Transverse colon (tissue), 4 donors: ENCODE results near the gene TMEM260.

ENCODE experiments used
- POLR2AphosphoS5 ChIP-seq, 3 donors: sonication (generic); formaldehyde crosslinking; IDR thresholded peaks; one replicate each; pipeline ENCODE4 v1.6.1; 2016; ENCODE audit warnings: antibody characterized with exemption in 3 of 3
- TF ChIP-seq, protein P1 (sequence below), 5 experiments: fragments of 200-600 bp in 3 of 5; fragments of 450-650 bp in 2 of 5; sonication (generic) in 3 of 5; IDR thresholded peaks; 1 replicate in 2 of 5; 2 replicates in 3 of 5; pipeline ENCODE4 v1.5.1; 2016 to 2017; ENCODE audit warnings: antibody characterized with exemption in 5 of 5, inconsistent platforms in 3 of 5, mild to moderate bottlenecking in 2 of 5, moderate library complexity in 1 of 5

DNA sequence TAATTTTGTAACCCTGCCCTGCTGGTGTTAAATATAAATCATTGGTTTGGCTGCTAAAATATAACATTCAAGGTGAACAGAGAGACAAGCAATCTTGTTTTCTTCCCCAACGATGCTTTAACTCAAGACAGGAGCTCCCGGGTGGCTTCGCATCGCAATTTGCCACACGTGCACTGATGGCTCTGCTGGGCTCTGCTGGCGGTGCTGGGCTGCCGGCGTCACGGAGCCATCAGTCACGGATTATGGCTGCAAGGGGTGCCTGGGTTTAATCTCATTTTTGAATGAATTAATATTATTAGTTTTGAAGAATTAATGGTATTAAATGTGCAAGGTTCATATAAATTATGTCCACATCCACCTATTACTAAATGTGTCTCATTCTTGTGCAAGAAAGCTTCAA lies 44.9 kb upstream of the TMEM260 start:
- TF ChIP-seq, protein P1, sequence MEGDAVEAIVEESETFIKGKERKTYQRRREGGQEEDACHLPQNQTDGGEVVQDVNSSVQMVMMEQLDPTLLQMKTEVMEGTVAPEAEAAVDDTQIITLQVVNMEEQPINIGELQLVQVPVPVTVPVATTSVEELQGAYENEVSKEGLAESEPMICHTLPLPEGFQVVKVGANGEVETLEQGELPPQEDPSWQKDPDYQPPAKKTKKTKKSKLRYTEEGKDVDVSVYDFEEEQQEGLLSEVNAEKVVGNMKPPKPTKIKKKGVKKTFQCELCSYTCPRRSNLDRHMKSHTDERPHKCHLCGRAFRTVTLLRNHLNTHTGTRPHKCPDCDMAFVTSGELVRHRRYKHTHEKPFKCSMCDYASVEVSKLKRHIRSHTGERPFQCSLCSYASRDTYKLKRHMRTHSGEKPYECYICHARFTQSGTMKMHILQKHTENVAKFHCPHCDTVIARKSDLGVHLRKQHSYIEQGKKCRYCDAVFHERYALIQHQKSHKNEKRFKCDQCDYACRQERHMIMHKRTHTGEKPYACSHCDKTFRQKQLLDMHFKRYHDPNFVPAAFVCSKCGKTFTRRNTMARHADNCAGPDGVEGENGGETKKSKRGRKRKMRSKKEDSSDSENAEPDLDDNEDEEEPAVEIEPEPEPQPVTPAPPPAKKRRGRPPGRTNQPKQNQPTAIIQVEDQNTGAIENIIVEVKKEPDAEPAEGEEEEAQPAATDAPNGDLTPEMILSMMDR (IDR thresholded peaks at IDR 0.05): no peak
- TF ChIP-seq POLR2AphosphoS5 (IDR thresholded peaks at IDR 0.05): no peak
